Prostate gland (tissue), 2 donors: ENCODE measurements around the gene FIBP. TPM values are rescaled to one million over a fixed set of nuclear protein-coding genes. Genes with fewer than 3 reads are reported as not detected.

Experiments used
- DNase-seq: peaks from one replicate; pipeline ENCODE4 v3.0.0-alpha.2; 2019; ENCODE audit warnings: low spot score
- H3K27ac ChIP-seq, 2 donors: fragments of 200-600 bp; sonication (generic); 2 replicates each; pipeline ENCODE4 v1.5.1; 2017 to 2019
- H3K27me3 ChIP-seq: fragments of 200-600 bp; sonication (generic); replicated peaks from 2 replicates; pipeline ENCODE4 v1.5.1; 2019; ENCODE audit not compliant: insufficient read depth
- H3K36me3 ChIP-seq, 2 donors: fragments of 200-600 bp; sonication (generic); 1 replicate in 1 of 2; 2 replicates in 1 of 2; pipeline versions ENCODE4 v1.5.1 to v1.8.1; 2017 to 2019
- H3K4me1 ChIP-seq: fragments of 200-600 bp; sonication (generic); replicated peaks from 2 replicates; pipeline ENCODE4 v1.5.1; 2019
- H3K4me3 ChIP-seq, 2 donors: fragments of 200-600 bp; sonication (generic); 2 replicates each; pipeline ENCODE4 v1.5.1; 2017 to 2019
- H3K9me3 ChIP-seq: fragments of 200-600 bp; sonication (generic); 2 replicates; pipeline ENCODE4 v1.5.1; 2017
- POLR2A ChIP-seq: fragments of 450-650 bp; IDR thresholded peaks from one replicate; pipeline ENCODE4 v1.6.1; 2016; ENCODE audit warnings: antibody characterized with exemption, mild to moderate bottlenecking
- POLR2AphosphoS5 ChIP-seq: sonication (generic); formaldehyde crosslinking; IDR thresholded peaks from one replicate; pipeline ENCODE4 v1.6.1; 2017; ENCODE audit warnings: antibody characterized with exemption
- WGBS: methylation state at CpG from one replicate; pipeline ENCODE4 v1.1.5; 2018; 5-methylcytosine and 5-hydroxymethylcytosine counted together
- intact Hi-C: fragments of 100-400 bp; cut with DNase I; formaldehyde crosslinking; loops from one replicate; pipeline ENCODE4 v1.14.2; 2022
- total RNA-seq, 2 donors: library from RNA; depleted of rRNA; stranded (reverse); fragments of >200 nt; gene quantifications; one replicate each; pipeline ENCODE4 v1.1.0, GENCODE V29; 2016
- TF ChIP-seq, protein P1 (sequence below), 4 experiments: fragments of 200-600 bp in 2 of 4; fragments of 450-650 bp in 2 of 4; sonication (generic) in 2 of 4; IDR thresholded peaks; 1 replicate in 3 of 4; 2 replicates in 1 of 4; pipeline ENCODE4 v1.5.1; 2016 to 2019; ENCODE audit warnings: antibody characterized with exemption in 4 of 4, mild to moderate bottlenecking in 2 of 4, moderate library complexity in 2 of 4

Gene FIBP
- total RNA-seq, 2 donors from 2014 or later: 87.7 to 151 TPM

DNA sequence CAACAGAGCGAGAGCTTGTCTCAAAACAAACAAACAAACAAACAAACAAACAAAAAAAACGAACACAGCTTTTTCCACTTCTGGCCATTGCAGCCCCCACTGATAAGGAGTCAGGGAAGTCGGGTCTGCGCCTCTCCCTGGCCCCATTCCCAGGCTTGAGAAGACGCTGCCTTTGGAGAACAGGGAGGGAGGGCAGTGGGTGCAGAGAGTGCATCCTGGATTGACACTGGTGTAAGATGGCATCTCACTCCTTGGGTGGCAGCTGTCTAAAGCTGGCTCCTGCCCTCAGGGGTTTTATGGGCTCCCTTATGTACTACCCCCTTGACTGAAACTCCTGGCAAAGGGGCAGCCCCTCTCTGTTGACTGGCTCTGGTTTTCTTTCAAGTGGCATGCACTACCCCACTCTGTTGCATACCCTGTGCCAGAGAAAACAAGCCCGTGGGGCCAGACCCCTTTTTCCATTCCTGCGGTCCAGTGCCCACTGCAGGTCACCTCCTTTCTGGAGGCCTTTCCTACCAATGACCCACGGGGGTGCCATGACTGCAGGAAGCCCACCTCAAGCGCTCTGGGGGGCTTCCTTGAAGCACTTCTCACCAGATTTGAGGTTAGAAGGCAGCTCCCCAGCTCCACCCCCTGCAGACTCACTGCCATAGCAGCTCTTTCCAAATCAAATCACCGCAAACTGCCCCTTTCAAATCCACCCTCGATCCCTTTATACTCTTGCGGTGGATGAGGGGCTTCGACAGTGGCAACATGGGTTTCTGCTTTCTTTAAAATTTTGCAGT, 43.7 kb upstream of the FIBP start:
- Histone ChIP-seq H3K36me3 (no peaks in the 10 kb centered on the region), H3K27me3 (no peaks in the 10 kb centered on the region), H3K27ac (no peak overlapping the region), H3K4me3 (no peak overlapping the region), H3K9me3 (no peaks in the 10 kb centered on the region), H3K4me1 (no peaks in the 10 kb centered on the region)
- TF ChIP-seq POLR2AphosphoS5: no peak
- TF ChIP-seq, protein P1, sequence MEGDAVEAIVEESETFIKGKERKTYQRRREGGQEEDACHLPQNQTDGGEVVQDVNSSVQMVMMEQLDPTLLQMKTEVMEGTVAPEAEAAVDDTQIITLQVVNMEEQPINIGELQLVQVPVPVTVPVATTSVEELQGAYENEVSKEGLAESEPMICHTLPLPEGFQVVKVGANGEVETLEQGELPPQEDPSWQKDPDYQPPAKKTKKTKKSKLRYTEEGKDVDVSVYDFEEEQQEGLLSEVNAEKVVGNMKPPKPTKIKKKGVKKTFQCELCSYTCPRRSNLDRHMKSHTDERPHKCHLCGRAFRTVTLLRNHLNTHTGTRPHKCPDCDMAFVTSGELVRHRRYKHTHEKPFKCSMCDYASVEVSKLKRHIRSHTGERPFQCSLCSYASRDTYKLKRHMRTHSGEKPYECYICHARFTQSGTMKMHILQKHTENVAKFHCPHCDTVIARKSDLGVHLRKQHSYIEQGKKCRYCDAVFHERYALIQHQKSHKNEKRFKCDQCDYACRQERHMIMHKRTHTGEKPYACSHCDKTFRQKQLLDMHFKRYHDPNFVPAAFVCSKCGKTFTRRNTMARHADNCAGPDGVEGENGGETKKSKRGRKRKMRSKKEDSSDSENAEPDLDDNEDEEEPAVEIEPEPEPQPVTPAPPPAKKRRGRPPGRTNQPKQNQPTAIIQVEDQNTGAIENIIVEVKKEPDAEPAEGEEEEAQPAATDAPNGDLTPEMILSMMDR (IDR thresholded peaks at IDR 0.05): no peak
- no peak for TF ChIP-seq POLR2A
- intact Hi-C loops: no loop called here
- DNase-seq: no peak
- WGBS: 54% methylated on average over 13 of the region's 13 CpGs

DNA sequence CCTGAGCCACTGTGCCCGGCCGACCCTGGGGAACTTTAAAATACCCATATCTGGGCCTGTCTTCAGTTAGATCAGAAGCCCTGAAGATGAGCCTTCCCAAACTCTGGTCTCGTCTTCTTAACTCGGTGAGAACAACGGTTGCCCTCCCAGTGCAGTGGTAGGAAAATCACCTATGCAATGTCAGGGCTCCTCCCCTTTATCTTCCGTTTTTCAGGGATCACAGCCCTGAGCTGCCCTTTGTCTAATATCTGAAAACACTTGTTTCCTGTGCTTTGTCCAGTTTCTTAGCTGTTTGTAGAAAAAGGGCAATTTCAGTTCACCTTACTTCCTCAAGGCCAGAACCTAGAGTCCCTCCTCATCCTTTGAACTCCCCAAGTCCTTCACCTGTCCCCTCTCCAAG, 40.4 kb upstream of the FIBP start:
- no peak overlapping the region for H3K27ac ChIP-seq
- no peak for DNase-seq
- H3K27me3 ChIP-seq: no peaks in the 10 kb centered on the region
- TF ChIP-seq POLR2A (no peak), POLR2AphosphoS5 (no peak)
- TF ChIP-seq, protein P1 (IDR thresholded peaks at IDR 0.05): no peak
- WGBS: 67% methylated on average over 6 of the region's 6 CpGs
- no peaks in the 10 kb centered on the region for H3K4me1 ChIP-seq
- H3K36me3 ChIP-seq: no peaks in the 10 kb centered on the region
- H3K9me3 ChIP-seq: no peaks in the 10 kb centered on the region
- no peak overlapping the region for H3K4me3 ChIP-seq
- intact Hi-C loops: no loop called here

DNA sequence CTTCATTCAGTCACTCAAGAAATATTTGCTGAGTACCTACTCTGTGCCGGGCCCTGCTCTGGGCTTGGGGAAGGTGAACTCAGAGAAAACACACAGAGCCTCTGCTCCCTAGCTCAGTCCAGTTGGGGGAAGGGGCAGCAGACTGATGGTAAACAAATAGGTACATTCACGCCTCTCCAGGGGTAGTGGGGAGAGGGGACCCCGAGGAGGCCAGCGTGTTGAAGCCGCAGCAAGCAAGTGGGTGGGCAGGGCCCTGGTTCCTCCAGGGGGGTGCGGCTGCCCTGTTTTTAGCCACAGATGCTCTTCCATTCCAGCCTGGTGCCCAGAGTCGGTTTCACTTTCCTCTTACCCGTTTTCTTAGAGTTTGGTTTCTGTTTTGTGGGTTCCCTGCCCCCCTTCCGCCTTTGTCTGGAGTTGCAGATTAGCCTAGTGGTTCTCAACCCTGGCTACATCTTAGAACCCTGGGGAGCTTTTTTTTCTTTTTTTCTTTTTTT, 39.7 kb upstream of the FIBP start:
- Histone ChIP-seq H3K9me3 (no peaks in the 10 kb centered on the region), H3K27me3 (no peaks in the 10 kb centered on the region), H3K27ac (no peak overlapping the region), H3K36me3 (no peaks in the 10 kb centered on the region), H3K4me3 (no peak overlapping the region), H3K4me1 (no peaks in the 10 kb centered on the region)
- intact Hi-C loops: no loop called here
- WGBS: 52% methylated on average over 9 of the region's 9 CpGs
- no peak for DNase-seq
- TF ChIP-seq POLR2A (no peak), POLR2AphosphoS5 (no peak)
- TF ChIP-seq, protein P1 (IDR thresholded peaks at IDR 0.05): no peak

DNA sequence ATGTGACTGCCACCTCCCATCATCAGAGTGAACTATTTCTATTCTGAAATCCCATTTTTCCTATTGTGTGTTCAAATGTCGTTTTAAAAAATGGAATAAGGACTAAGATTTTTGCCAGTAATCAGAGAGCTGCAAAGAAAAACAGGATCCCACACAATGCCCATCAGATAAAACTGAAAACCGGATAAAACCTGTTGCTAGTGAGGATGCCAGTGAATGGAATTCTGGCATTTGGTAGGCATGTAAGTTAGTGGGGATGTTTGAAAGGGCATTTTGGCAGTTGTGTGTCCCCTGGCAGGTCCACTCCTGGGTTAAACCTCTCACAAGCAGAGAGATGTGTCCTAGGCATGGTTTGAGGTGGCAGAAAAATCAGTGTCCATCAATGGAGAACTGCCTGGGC, 37.1 kb upstream of the FIBP start:
- intact Hi-C loops: no loop called here
- no peaks in the 10 kb centered on the region for H3K27me3 ChIP-seq
- no peak for DNase-seq
- TF ChIP-seq POLR2AphosphoS5 (no peak), POLR2A (no peak)
- TF ChIP-seq, protein P1 (IDR thresholded peaks at IDR 0.05): no peak
- H3K4me1 ChIP-seq: peaks cover 8% of the 10 kb centered on the region
- H3K9me3 ChIP-seq: no peaks in the 10 kb centered on the region
- H3K36me3 ChIP-seq: no peaks in the 10 kb centered on the region
- no peak overlapping the region for H3K27ac ChIP-seq
- H3K4me3 ChIP-seq: no peak overlapping the region
- 37% methylated on average over 2 of the region's 2 CpGs for WGBS

DNA sequence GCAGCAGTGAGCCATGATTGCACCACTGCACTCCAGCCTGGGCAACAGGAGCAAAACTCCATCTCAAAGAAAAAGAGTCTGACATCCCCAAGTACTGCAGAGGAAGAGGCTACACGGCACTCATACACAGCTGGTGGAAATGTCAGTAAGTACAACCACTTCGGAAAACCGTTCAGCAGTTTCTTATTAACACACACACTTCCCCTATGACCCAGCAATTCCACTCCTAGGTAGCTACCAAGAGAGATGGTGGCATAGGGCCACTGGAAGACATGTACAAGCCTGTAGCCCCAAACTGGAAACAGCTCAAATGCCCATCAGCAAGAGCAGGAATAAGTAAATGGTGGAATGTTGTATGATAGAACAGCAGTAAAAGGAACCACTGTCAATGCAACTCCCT, 34.3 kb upstream of the FIBP start:
- H3K36me3 ChIP-seq: no peaks in the 10 kb centered on the region
- no peaks in the 10 kb centered on the region for H3K9me3 ChIP-seq
- peaks cover 15% of the 10 kb centered on the region for H3K4me1 ChIP-seq
- no peak overlapping the region for H3K27ac ChIP-seq
- intact Hi-C loops: no loop called here
- no peak for TF ChIP-seq POLR2A
- TF ChIP-seq, protein P1 (IDR thresholded peaks at IDR 0.05): no peak
- TF ChIP-seq POLR2AphosphoS5: no peak
- WGBS: 89% methylated on average over 3 of the region's 3 CpGs
- no peaks in the 10 kb centered on the region for H3K27me3 ChIP-seq
- H3K4me3 ChIP-seq: no peak overlapping the region
- no peak for DNase-seq
